HCT116 (cell line): ENCODE measurements around the gene ATP1B3.

Source experiments
- EGR1 ChIP-seq: IDR thresholded peaks from 2 replicates; pipeline ENCODE4 v1.6.1; 2012; ENCODE audit warnings: low read depth
- EZH2 ChIP-seq: fragments of 200-600 bp; sonication (generic); IDR thresholded peaks from 2 replicates; pipeline ENCODE4 v1.6.1; 2017; ENCODE audit warnings: antibody characterized with exemption, mixed run types
- JUND ChIP-seq: IDR thresholded peaks from 2 replicates; pipeline ENCODE4 v1.6.1; 2012
- POLR2A ChIP-seq: IDR thresholded peaks from 2 replicates; pipeline ENCODE4 v1.7.0; 2011; ENCODE audit warnings: borderline replicate concordance; ENCODE audit not compliant: insufficient read depth, insufficient read length; ENCODE audit errors: extremely low read depth
- SIN3A ChIP-seq: IDR thresholded peaks from 2 replicates; pipeline ENCODE4 v1.6.1; 2012; ENCODE audit warnings: low read depth
- SP1 ChIP-seq: IDR thresholded peaks from 2 replicates; pipeline ENCODE4 v1.6.1; 2012; ENCODE audit warnings: low read depth
- SRF ChIP-seq: IDR thresholded peaks from 2 replicates; pipeline ENCODE4 v1.6.1; 2012; ENCODE audit warnings: low read depth
- TCF7L2 ChIP-seq: IDR thresholded peaks from 2 replicates; pipeline ENCODE4 v1.7.0; 2011; ENCODE audit warnings: borderline replicate concordance, inconsistent platforms; ENCODE audit not compliant: insufficient read depth, insufficient read length; ENCODE audit errors: extremely low read depth
- YY1 ChIP-seq: IDR thresholded peaks from 2 replicates; pipeline ENCODE4 v1.6.1; 2011; ENCODE audit warnings: low read length, low read depth, moderate library complexity, mild to moderate bottlenecking; ENCODE audit not compliant: insufficient replicate concordance; ENCODE audit errors: extremely low read depth
- ZFX ChIP-seq: fragments of 450-650 bp; IDR thresholded peaks from 2 replicates; pipeline ENCODE4 v1.6.1; 2017
- ZNF274 ChIP-seq: fragments of 200-500 bp; sonication (Bioruptor generic); IDR thresholded peaks from 2 replicates; pipeline ENCODE4 v1.6.1; 2014; ENCODE audit warnings: mild to moderate bottlenecking, low read depth, low read length, inconsistent platforms
- TF ChIP-seq, protein P1 (sequence below): IDR thresholded peaks from 2 replicates; pipeline ENCODE4 v1.6.1; 2012; ENCODE audit warnings: low read depth
- TF ChIP-seq, protein P2 (sequence below): IDR thresholded peaks from 2 replicates; pipeline ENCODE4 v1.6.1; 2011; ENCODE audit warnings: mild to moderate bottlenecking, low read length, moderate library complexity; ENCODE audit not compliant: insufficient replicate concordance; ENCODE audit errors: extremely low read depth
- TF ChIP-seq, protein P3 (sequence below), 3 experiments: fragments of 200-600 bp in 1 of 3; sonication (generic) in 1 of 3; IDR thresholded peaks in 2 of 3; conservative IDR thresholded peaks in 1 of 3; 2 replicates each; pipeline ENCODE4 v1.5.1; 2012 to 2017; ENCODE audit warnings: low read depth in 2 of 3, low read length in 2 of 3, antibody characterized with exemption in 1 of 3, borderline replicate concordance in 1 of 3, control low read depth in 1 of 3, mild to moderate bottlenecking in 1 of 3, mixed read lengths in 1 of 3, mixed run types in 1 of 3, moderate library complexity in 1 of 3; ENCODE audit not compliant: insufficient read depth in 1 of 3

DNA sequence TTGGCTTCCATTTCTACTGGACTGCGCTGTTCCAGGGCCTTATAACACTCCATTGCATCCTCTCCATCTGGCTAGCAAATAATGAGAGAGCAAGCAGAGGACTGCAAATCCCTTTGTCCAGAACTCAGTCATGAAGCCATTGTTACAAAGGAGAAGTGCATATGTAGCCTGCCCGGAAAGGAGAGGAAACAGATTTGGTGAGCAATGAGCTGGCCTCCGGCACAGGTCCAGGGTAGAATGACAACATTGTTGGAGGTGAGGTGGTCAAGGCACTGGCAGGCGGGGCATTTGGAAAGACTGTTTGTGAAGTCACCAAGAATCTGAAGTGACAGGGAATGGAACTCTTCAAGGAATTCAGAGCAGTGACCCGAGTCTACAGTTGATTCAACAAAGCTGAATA, 25.0 kb upstream of the ATP1B3 start:
- TF ChIP-seq, protein P1, sequence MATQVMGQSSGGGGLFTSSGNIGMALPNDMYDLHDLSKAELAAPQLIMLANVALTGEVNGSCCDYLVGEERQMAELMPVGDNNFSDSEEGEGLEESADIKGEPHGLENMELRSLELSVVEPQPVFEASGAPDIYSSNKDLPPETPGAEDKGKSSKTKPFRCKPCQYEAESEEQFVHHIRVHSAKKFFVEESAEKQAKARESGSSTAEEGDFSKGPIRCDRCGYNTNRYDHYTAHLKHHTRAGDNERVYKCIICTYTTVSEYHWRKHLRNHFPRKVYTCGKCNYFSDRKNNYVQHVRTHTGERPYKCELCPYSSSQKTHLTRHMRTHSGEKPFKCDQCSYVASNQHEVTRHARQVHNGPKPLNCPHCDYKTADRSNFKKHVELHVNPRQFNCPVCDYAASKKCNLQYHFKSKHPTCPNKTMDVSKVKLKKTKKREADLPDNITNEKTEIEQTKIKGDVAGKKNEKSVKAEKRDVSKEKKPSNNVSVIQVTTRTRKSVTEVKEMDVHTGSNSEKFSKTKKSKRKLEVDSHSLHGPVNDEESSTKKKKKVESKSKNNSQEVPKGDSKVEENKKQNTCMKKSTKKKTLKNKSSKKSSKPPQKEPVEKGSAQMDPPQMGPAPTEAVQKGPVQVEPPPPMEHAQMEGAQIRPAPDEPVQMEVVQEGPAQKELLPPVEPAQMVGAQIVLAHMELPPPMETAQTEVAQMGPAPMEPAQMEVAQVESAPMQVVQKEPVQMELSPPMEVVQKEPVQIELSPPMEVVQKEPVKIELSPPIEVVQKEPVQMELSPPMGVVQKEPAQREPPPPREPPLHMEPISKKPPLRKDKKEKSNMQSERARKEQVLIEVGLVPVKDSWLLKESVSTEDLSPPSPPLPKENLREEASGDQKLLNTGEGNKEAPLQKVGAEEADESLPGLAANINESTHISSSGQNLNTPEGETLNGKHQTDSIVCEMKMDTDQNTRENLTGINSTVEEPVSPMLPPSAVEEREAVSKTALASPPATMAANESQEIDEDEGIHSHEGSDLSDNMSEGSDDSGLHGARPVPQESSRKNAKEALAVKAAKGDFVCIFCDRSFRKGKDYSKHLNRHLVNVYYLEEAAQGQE = no peak
- TF ChIP-seq, protein P2, sequence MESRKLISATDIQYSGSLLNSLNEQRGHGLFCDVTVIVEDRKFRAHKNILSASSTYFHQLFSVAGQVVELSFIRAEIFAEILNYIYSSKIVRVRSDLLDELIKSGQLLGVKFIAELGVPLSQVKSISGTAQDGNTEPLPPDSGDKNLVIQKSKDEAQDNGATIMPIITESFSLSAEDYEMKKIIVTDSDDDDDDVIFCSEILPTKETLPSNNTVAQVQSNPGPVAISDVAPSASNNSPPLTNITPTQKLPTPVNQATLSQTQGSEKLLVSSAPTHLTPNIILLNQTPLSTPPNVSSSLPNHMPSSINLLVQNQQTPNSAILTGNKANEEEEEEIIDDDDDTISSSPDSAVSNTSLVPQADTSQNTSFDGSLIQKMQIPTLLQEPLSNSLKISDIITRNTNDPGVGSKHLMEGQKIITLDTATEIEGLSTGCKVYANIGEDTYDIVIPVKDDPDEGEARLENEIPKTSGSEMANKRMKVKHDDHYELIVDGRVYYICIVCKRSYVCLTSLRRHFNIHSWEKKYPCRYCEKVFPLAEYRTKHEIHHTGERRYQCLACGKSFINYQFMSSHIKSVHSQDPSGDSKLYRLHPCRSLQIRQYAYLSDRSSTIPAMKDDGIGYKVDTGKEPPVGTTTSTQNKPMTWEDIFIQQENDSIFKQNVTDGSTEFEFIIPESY = no peak
- TF ChIP-seq POLR2A (no peak), TCF7L2 (no peak), SRF (no peak), SIN3A (no peak), ZFX (no peak), ZNF274 (no peak), JUND (no peak), EZH2 (no peak), SP1 (no peak), EGR1 (no peak), YY1 (no peak)
- TF ChIP-seq, protein P3, sequence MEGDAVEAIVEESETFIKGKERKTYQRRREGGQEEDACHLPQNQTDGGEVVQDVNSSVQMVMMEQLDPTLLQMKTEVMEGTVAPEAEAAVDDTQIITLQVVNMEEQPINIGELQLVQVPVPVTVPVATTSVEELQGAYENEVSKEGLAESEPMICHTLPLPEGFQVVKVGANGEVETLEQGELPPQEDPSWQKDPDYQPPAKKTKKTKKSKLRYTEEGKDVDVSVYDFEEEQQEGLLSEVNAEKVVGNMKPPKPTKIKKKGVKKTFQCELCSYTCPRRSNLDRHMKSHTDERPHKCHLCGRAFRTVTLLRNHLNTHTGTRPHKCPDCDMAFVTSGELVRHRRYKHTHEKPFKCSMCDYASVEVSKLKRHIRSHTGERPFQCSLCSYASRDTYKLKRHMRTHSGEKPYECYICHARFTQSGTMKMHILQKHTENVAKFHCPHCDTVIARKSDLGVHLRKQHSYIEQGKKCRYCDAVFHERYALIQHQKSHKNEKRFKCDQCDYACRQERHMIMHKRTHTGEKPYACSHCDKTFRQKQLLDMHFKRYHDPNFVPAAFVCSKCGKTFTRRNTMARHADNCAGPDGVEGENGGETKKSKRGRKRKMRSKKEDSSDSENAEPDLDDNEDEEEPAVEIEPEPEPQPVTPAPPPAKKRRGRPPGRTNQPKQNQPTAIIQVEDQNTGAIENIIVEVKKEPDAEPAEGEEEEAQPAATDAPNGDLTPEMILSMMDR (IDR thresholded peaks at IDR 0.05 in 2 of 3, conservative IDR thresholded peaks at IDR 0.05 in 1 of 3; ENCODE audit: borderline replicate concordance in 1 of 3, insufficient read depth in 1 of 3, low read depth in 2 of 3, low read length in 2 of 3) = no peak
